ENCODE measurements around the gene INSM2. TPM values are rescaled to one million over a fixed set of nuclear protein-coding genes. Genes with fewer than 3 reads are reported as not detected.
A peak's percentile ranks its signal among the peaks of the same experiment; 100 is the strongest.

The INSM2 gene
- total RNA-seq, 1 experiment from 2014 or later = 0.22 TPM

- Histone ChIP-seq H3K9me3 (ENCODE audit: low read length) (no peaks in the 10 kb centered on the region), H3K9me2 (replicated peaks; ENCODE audit: insufficient read depth, low read length) (no peaks in the 10 kb centered on the region), H3K27me3 (ENCODE audit: low read length) (no peaks in the 10 kb centered on the region), H3K4me1 (ENCODE audit: low read length) (peaks cover 28% of the 10 kb centered on the region), H3K79me2 (ENCODE audit: low read length) (peaks cover 15% of the 10 kb centered on the region), H3K4me2 (ENCODE audit: low read depth, low read length, poor library complexity, severe bottlenecking) (no peak overlapping the region), H4K20me1 (ENCODE audit: insufficient read depth, low read depth, low read length) (no peaks in the 10 kb centered on the region), H3K36me3 (ENCODE audit: insufficient read depth, low read length) (peaks cover 3% of the 10 kb centered on the region; the same call in 1 of the 2 replicates), H2AFZ (ENCODE audit: low read length) (no peak overlapping the region), H3K9ac (ENCODE audit: low read length) (no peak overlapping the region), H3K4me3 (ENCODE audit: low read length) (no peak overlapping the region), H3K27ac (ENCODE audit: low read length) (peak overlapping the region; percentile 10; the same call in 1 of the 2 replicates)
- DNase-seq = no peak
These were observed 44.2 kb downstream of the INSM2 start for GRCh38 chr14:35578135-35578534.

DNA sequence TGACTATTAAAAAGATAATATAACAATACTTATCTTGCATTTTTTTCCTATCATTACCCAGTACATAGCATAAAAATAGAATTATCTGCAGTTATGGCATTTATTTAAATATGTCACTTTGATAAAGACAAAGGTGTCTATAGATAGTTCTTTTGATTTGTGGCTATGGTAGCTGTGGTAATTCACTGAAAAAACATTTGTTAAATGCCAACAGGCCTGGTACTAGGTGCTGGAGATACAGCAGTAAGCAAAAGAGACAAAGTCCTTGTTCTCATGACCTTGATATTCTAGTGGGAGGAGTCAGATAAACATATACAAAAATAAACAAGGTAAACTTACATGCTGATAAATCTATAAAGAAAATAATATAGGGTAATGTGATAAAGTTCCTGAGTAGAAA is 44.7 kb downstream of the INSM2 start:
- Histone ChIP-seq H3K4me3 (ENCODE audit: low read length) (no peak overlapping the region), H3K9me3 (ENCODE audit: low read length) (no peaks in the 10 kb centered on the region), H3K9ac (ENCODE audit: low read length) (no peak overlapping the region), H3K27ac (ENCODE audit: low read length) (peak overlapping the region; percentile 10; the same call in 1 of the 2 replicates), H3K4me2 (ENCODE audit: low read depth, low read length, poor library complexity, severe bottlenecking) (no peak overlapping the region), H3K36me3 (ENCODE audit: insufficient read depth, low read length) (peaks cover 3% of the 10 kb centered on the region; the same call in 1 of the 2 replicates), H3K4me1 (ENCODE audit: low read length) (peaks cover 33% of the 10 kb centered on the region), H4K20me1 (ENCODE audit: insufficient read depth, low read depth, low read length) (no peaks in the 10 kb centered on the region), H3K79me2 (ENCODE audit: low read length) (peaks cover 15% of the 10 kb centered on the region), H2AFZ (ENCODE audit: low read length) (no peak overlapping the region), H3K27me3 (ENCODE audit: low read length) (no peaks in the 10 kb centered on the region), H3K9me2 (replicated peaks; ENCODE audit: insufficient read depth, low read length) (no peaks in the 10 kb centered on the region)
- DNase-seq = no peak

Other genes with a start within 250 kb of the INSM2 start
- 327 and 344 TPM in 2 replicates for gene PSMA6, start 241.8 kb upstream of the INSM2 start, total RNA-seq (2014; rRNA removed; shearing (Covaris generic); ENCODE audit: low replicate concordance)
- 27.6 and 53.5 TPM in 2 replicates for gene NFKBIA, start 129.4 kb upstream of the INSM2 start, total RNA-seq (2014; rRNA removed; shearing (Covaris generic); ENCODE audit: low replicate concordance)

Measured in Karpas-422 (cell line).